IMR-90 (cell line): ENCODE results near the gene PLA2G10. TPM values are rescaled to one million over a fixed set of nuclear protein-coding genes. Genes with fewer than 3 reads are reported as not detected.

Experiments used
- ATAC-seq: fragments of 200-7000 bp; cut with Tn5 transposase; 2 replicates; pipeline ENCODE4 v1.9.1; 2020; ENCODE audit warnings: low read depth, mild to moderate bottlenecking, moderate library complexity
- BruUV-seq: library from RNA; stranded (reverse); fragments of 400-500 nt; replicated peaks from 2 replicates; lab custom pipeline; 2021; lab: Mats Ljungman, UMichigan
- CTCF ChIA-PET: fragments of 300-600 bp; formaldehyde crosslinking; extraction: SDS; loops from one replicate; lab custom pipeline; 2021; ENCODE audit warnings: antibody characterized with exemption; lab: Yijun Ruan, JAX
- POLR2A ChIA-PET: fragments of 300-600 bp; sonication (Branson Sonifier 250); formaldehyde crosslinking; loops from one replicate; lab custom pipeline; 2022; ENCODE audit warnings: antibody characterized with exemption; ENCODE audit not compliant: unreplicated experiment; lab: Charles Lee
- DNase-seq: peaks from one replicate; pipeline ENCODE4 v3.0.0; 2013
- H2AFZ ChIP-seq: replicated peaks from 2 replicates; pipeline ENCODE3; 2013; ENCODE audit warnings: low read length, mild to moderate bottlenecking; ENCODE audit not compliant: poor library complexity
- H2AK5ac ChIP-seq: 2 replicates; pipeline ENCODE4 v1.6.1; 2013; ENCODE audit warnings: low read depth, low read length, inconsistent platforms
- H2AK9ac ChIP-seq: replicated peaks from 2 replicates; pipeline ENCODE3; 2013; ENCODE audit warnings: mild to moderate bottlenecking, low read depth, low read length, moderate library complexity; ENCODE audit not compliant: poor library complexity
- H2BK120ac ChIP-seq: 2 replicates; pipeline ENCODE4 v1.6.1; 2013; ENCODE audit warnings: low read depth, low read length, inconsistent platforms
- H2BK15ac ChIP-seq: 3 replicates; pipeline ENCODE4 v1.6.1; 2013; ENCODE audit warnings: low read depth, low read length, inconsistent platforms
- H2BK20ac ChIP-seq: 2 replicates; pipeline ENCODE4 v1.6.1; 2013; ENCODE audit warnings: low read depth, mild to moderate bottlenecking, inconsistent platforms, low read length, moderate library complexity
- H2BK5ac ChIP-seq: 2 replicates; pipeline ENCODE4 v1.6.1; 2013; ENCODE audit warnings: mild to moderate bottlenecking, low read depth, low read length, inconsistent platforms; ENCODE audit not compliant: poor library complexity, severe bottlenecking
- H3K14ac ChIP-seq: replicated peaks from 2 replicates; pipeline ENCODE4 v1.6.1; 2013; ENCODE audit warnings: low read depth, low read length, inconsistent platforms
- H3K18ac ChIP-seq: 2 replicates; pipeline ENCODE4 v1.6.1; 2013; ENCODE audit warnings: low read depth, low read length, control low read depth
- H3K23ac ChIP-seq: 2 replicates; pipeline ENCODE4 v1.6.1; 2013; ENCODE audit warnings: low read depth, low read length, inconsistent platforms
- H3K27ac ChIP-seq: 2 replicates; pipeline ENCODE4 v1.5.1; 2013; ENCODE audit warnings: mild to moderate bottlenecking, control low read depth, low read length; ENCODE audit not compliant: insufficient read depth
- H3K27me3 ChIP-seq: 2 replicates; pipeline ENCODE4 v1.6.1; 2013; ENCODE audit warnings: low read length; ENCODE audit not compliant: control insufficient read depth, insufficient read depth
- H3K36me3 ChIP-seq: 2 replicates; pipeline ENCODE4 v1.6.1; 2013; ENCODE audit warnings: low read length, mixed read lengths; ENCODE audit not compliant: control insufficient read depth, insufficient read depth
- H3K4ac ChIP-seq: 2 replicates; pipeline ENCODE4 v1.6.1; 2013; ENCODE audit warnings: low read depth, low read length, inconsistent platforms
- H3K4me1 ChIP-seq: 2 replicates; pipeline ENCODE4 v1.6.1; 2013; ENCODE audit warnings: low read length, mixed read lengths; ENCODE audit not compliant: control insufficient read depth, insufficient read depth
- H3K4me2 ChIP-seq: 2 replicates; pipeline ENCODE4 v1.6.1; 2013; ENCODE audit warnings: low read depth, mild to moderate bottlenecking, control low read depth, low read length, moderate library complexity
- H3K4me3 ChIP-seq: 2 replicates; pipeline ENCODE4 v1.5.1; 2013; ENCODE audit warnings: low read depth, mild to moderate bottlenecking, control low read depth, low read length, moderate library complexity; ENCODE audit not compliant: insufficient read depth
- H3K56ac ChIP-seq: 2 replicates; pipeline ENCODE4 v1.6.1; 2013; ENCODE audit warnings: low read length, inconsistent platforms; ENCODE audit not compliant: insufficient read depth; ENCODE audit errors: extremely low read depth
- H3K79me1 ChIP-seq, 2 experiments: 2 replicates each; pipeline ENCODE4 v1.6.1; 2013; ENCODE audit warnings: low read length in 2 of 2, inconsistent platforms in 1 of 2, low read depth in 1 of 2
- H3K9ac ChIP-seq: 2 replicates; pipeline ENCODE4 v1.6.1; 2013; ENCODE audit warnings: low read depth, low read length, control low read depth
- H3K9me1 ChIP-seq: 2 replicates; pipeline ENCODE4 v1.6.1; 2013; ENCODE audit warnings: low read length, inconsistent platforms; ENCODE audit not compliant: insufficient read depth
- H3K9me3 ChIP-seq: 2 replicates; pipeline ENCODE4 v1.6.1; 2013; ENCODE audit warnings: low read length; ENCODE audit not compliant: control insufficient read depth, insufficient read depth
- H4K20me1 ChIP-seq: 2 replicates; pipeline ENCODE4 v1.6.1; 2013; ENCODE audit warnings: low read length, inconsistent platforms; ENCODE audit not compliant: insufficient read depth
- H4K5ac ChIP-seq: 2 replicates; pipeline ENCODE4 v1.6.1; 2013; ENCODE audit warnings: mild to moderate bottlenecking, low read depth, low read length, control low read depth
- H4K8ac ChIP-seq, 2 experiments: 2 replicates each; pipeline ENCODE4 v1.6.1; 2013; ENCODE audit warnings: low read depth in 2 of 2, low read length in 2 of 2, control low read depth in 1 of 2, inconsistent platforms in 1 of 2
- H4K91ac ChIP-seq: 2 replicates; pipeline ENCODE4 v1.6.1; 2013; ENCODE audit warnings: low read depth, low read length, inconsistent platforms; ENCODE audit not compliant: insufficient read depth
- CEBPB ChIP-seq: IDR thresholded peaks from 2 replicates; pipeline ENCODE4 v1.6.1; 2012; ENCODE audit warnings: low read depth, low read length, improper control_type of control experiment
- ELK1 ChIP-seq: fragments of 150-350 bp; IDR thresholded peaks from 2 replicates; pipeline ENCODE4 v1.6.1; 2016; ENCODE audit warnings: low read depth, mild to moderate bottlenecking, low read length, moderate library complexity, borderline replicate concordance
- RCOR1 ChIP-seq: IDR thresholded peaks from 2 replicates; pipeline ENCODE4 v1.6.1; 2012; ENCODE audit warnings: mild to moderate bottlenecking, low read length, improper control_type of control experiment; ENCODE audit not compliant: insufficient replicate concordance
- RFX5 ChIP-seq: IDR thresholded peaks from 2 replicates; pipeline ENCODE4 v1.8.0; 2012; ENCODE audit warnings: low read depth, mild to moderate bottlenecking, low read length, moderate library complexity
- WGBS, 2 experiments: methylation state at CpG; one replicate each; pipeline versions ENCODE4 v1.1.5 to v1.1.7; 2013; ENCODE audit warnings: missing lambda C conversion rate in 2 of 2; ENCODE audit not compliant: insufficient read length in 1 of 2; ENCODE audit errors: extremely low coverage in 2 of 2; 5-methylcytosine and 5-hydroxymethylcytosine counted together
- dilution Hi-C: fragments of 300-500 bp; cut with HindIII; formaldehyde crosslinking; loops from one replicate; pipeline ENCODE4 v1.14.3; 2018; ENCODE audit warnings: low sequenced_read_pairs; ENCODE audit not compliant: unreplicated experiment
- in situ Hi-C: fragments of 300-500 bp; cut with MboI; formaldehyde crosslinking; loops from 3 replicates; pipeline ENCODE4 v1.14.3; 2019; ENCODE audit warnings: low sequenced_read_pairs, inconsistent platforms, mixed read lengths
- intact Hi-C: fragments of 100-400 bp; cut with micrococcal nuclease; formaldehyde crosslinking; loops from 2 replicates; pipeline ENCODE4 v1.10.0; 2022
- polyA plus RNA-seq, 3 experiments: library from polyadenylated mRNA; depleted of rRNA; stranded (reverse); fragments of >200 nt; gene quantifications; 2 replicates each; pipeline ENCODE4 v1.2.3, GENCODE V29; 2012; ENCODE audit warnings: low replicate concordance in 1 of 3
- total RNA-seq: library from RNA; depleted of rRNA; stranded (reverse); fragments of >200 nt; gene quantifications from 2 replicates; pipeline ENCODE4 v1.2.3, GENCODE V29; 2012

Gene PLA2G10
- total and polyA plus RNA-seq, 2 of the 4 experiments (the other 2 are of a cell fraction), result not detected

GRCh38 chr16:14682121-14682520 is 12.0 kb downstream of the PLA2G10 start:
- Histone ChIP-seq H2AK9ac (no peak overlapping the region), H4K8ac (no peak overlapping the region), H4K5ac (no peak overlapping the region), H3K4ac (no peak overlapping the region), H3K56ac (no peak overlapping the region), H3K14ac (no peak overlapping the region), H2BK5ac (no peak overlapping the region), H2AFZ (no peak overlapping the region), H3K27me3 (no peaks in the 10 kb centered on the region), H3K9me3 (no peaks in the 10 kb centered on the region), H3K9me1 (no peaks in the 10 kb centered on the region), H4K91ac (no peak overlapping the region), H4K20me1 (no peaks in the 10 kb centered on the region), H3K4me1 (peaks cover 2% of the 10 kb centered on the region; the same call in 1 of the 2 replicates), H2BK15ac (no peak overlapping the region), H3K27ac (no peak overlapping the region), H3K23ac (no peak overlapping the region), H3K9ac (no peak overlapping the region), H3K4me2 (no peak overlapping the region), H2BK20ac (no peak overlapping the region), H3K18ac (no peak overlapping the region), H2BK120ac (no peak overlapping the region), H2AK5ac (no peak overlapping the region), H3K36me3 (no peaks in the 10 kb centered on the region), H3K4me3 (no peak overlapping the region), H3K79me1 (no peaks in the 10 kb centered on the region)
- DNase-seq (no peak), ATAC-seq (no peak)
- TF ChIP-seq RCOR1 (no peak), RFX5 (no peak), ELK1 (no peak), CEBPB (no peak)
- no TSS peak for BruUV-seq
- intact Hi-C loops (no loop called here), in situ Hi-C loops (no loop called here), dilution Hi-C loops (no loop called here)
- WGBS, 2 experiments, result no CpG with 5 or more reads among the region's 8 CpGs
- POLR2A ChIA-PET, result no interaction called here
- CTCF ChIA-PET, result no interaction called here
